GM12892 (cell line): ENCODE measurements around the gene EEF2.

Experiments
- POLR2A ChIP-seq: IDR thresholded peaks from 2 replicates; pipeline ENCODE4 v1.6.1; 2011; ENCODE audit warnings: low read depth, low read length, control low read depth
- TAF1 ChIP-seq: IDR thresholded peaks from 2 replicates; pipeline ENCODE4 v1.6.1; 2011; ENCODE audit warnings: low read depth, mild to moderate bottlenecking, control low read depth, low read length, borderline replicate concordance

DNA sequence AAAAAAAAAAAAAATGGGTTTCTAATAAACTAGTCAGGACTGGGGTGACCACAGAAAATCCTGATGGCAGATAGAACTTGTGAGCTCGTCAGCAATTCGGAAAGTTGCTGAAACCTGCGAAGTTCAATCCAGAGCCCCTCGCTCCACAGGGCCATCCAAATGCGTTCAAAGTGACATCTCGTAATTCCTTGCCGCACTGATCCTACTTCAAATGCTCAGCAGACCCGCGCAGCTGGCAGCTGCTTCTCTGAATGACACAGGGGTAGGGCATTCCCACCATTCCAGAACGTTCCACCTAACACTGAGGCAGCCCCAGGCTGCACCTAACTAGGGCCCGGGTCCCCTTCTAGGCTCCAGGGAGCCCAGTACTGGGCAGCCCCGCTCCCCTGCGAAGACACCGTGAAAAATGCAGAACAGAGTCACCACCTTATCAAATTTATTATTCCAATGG, 9.6 kb downstream of the EEF2 start:
- TF ChIP-seq POLR2A (peak; percentile 84), TAF1 (no peak)
